ENCODE data around the gene LBHD1.
"Not testable (repeated sequence)": the region's sequence is repeated elsewhere in the genome, so short reads cannot be mapped to it uniquely, and the experiment has no call there.

Gene LBHD1
- total RNA-seq: 15.5 to 28.6 (median 21.5) reads per million in 4 experiments

- peak; percentile 65 for DNase-seq
Observed at GRCh38 chr11:62671608-62672389, at the start of gene LBHD1, which contains the start of gene UQCC3. TSS of gene LBHD1 (minus strand) at chr11:62672267. CDS start at chr11:62670031, 2,236 bp downstream. TSS of gene UQCC3 (plus strand) at chr11:62671673. CDS start at chr11:62671746, 73 bp downstream.

- DNase-seq: no peak
Observed at GRCh38 chr11:62719302-62719978, 47.4 kb upstream of the LBHD1 start.

DNA sequence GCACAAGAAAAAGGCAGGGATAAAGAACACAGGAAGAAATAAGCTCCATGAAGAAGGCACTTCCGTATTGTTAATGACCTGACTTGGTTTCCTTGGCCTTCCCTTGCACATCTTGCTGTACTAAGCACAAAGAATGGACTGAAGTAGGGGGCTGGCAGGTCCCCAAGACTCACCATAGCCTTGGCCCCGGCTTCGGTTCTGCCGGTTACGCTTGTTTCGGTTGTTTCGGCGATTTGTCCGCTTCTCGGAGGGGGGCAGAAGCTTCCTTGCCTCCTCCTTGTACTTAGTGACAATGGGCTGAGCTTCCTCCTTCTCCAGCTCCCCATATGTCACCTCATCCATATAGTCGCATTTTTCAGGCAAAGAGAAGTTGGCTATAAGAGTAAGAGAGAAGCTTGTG, 44.7 kb upstream of the LBHD1 start:
- no peak for DNase-seq

- DNase-seq: no peak
Observed at GRCh38 chr11:62716206-62716605, 44.1 kb upstream of the LBHD1 start.

- DNase-seq: no peak
Observed at GRCh38 chr11:62715150-62716130, 43.4 kb upstream of the LBHD1 start.

GRCh38 chr11:62713343-62713742, 41.3 kb upstream of the LBHD1 start:
- no peak for DNase-seq

DNA sequence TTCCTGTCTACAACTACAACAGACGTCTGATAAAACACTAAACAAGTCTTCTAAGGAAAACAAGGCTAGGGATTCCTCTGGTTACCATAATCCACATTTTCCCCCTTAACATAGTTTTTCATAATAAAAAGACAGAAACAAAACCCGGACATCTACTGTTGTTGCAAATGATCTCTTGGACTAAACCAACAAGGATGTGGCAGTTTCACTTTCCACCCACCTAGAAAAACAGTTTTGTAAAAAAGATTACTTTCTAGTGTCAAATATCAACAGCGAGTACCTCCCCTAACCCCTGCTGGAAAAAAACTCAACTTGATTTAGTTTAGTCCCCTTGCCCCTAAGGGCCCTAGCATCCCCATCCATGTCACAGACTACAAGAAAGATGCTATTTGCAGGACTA, 40.8 kb upstream of the LBHD1 start:
- no peak for DNase-seq

DNA sequence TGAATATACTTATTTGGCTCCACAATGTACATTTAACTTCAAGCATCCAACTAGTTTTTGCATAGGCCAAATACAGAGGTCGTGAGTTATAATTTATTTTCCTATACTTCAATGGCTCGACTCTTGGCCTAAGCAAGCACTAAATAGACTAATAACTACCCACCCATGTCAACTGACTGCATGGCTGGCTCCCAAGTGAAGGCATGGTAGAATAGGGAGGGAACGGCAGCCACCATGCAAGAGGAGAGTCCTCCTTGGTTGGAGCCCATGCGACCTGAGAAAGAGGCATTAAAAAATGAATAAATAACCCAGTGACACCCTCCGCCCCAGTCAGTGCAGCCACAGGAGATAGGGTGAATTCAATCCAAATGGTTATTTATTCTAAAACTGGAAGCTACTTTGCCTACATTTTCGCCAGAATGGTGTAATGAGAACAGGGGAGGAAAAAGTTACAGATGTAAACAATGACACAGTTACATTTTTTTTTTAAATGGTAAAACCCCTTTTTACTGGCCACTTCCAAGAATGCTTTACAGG, 40.3 kb upstream of the LBHD1 start:
- no peak for DNase-seq

- no peak for DNase-seq
Observed at GRCh38 chr11:62710001-62710345, 37.9 kb upstream of the LBHD1 start.

DNA sequence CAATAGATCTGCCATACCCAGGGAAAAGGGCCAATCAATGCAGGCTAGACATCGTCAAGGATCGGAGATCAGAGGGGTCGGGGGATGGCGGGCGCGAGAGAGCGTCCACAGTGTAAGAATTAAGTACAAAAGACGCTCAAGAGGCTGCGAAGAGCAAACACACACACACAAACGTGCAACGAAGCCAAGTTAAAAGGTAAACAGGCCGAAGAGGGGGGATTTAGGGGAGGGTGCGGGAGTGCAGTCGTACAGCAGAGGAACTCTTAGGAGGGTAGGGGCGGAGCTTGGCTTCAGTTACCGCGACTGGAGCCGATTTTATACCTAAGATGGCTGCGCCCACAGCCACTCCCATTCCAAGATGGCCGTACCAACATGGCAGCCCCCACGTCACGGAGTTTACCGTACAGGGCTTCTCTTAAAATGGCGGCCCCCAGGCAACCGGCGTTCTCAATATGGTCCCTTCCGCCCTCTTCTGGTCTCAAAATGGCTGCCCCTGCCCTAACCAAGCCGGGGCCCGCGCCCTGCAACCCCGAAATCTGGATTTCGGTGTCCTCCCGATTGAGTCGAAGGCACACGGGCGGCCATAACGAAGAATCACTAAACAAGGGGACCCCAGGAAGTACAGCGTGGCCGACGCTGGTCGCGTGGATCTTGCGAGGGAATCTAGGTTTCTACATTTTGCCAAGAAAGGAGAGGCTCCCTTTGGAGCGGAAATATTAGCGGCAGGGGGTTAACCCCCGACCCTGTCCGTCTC, 37.4 kb upstream of the LBHD1 start:
- DNase-seq: peak; percentile 93

DNA sequence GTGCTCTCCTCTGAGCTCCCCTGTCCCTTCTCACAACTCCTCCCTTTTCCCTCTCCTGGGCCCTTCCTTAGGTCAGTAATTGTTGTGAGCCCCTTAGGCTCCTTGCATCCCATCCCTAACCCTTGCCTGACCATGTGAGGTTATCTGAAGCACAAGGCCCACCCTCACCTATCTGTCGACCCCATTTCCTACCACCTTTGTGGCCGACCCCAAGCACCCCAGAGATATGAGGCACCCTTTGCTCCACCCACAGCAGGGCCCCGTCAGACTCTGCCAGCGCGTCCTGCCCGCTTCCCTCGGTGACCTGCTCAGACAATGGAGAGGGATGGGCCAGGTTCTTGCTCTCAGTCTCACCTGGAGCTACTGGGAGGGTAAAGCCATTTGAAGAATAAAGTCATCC, 36.7 kb upstream of the LBHD1 start:
- peak; percentile 44 for DNase-seq

GRCh38 chr11:62708392-62708791, 36.3 kb upstream of the LBHD1 start:
- no peak for DNase-seq

GRCh38 chr11:62707277-62707861, 35.3 kb upstream of the LBHD1 start, which contains the start of the genes BSCL2 and GNG3:
TSS of gene BSCL2 (minus strand) at chr11:62707424. CDS start at chr11:62707195, 229 bp downstream.
TSS of gene GNG3 (plus strand) at chr11:62707676. CDS start at chr11:62708296, 620 bp downstream.
- DNase-seq: no peak

DNA sequence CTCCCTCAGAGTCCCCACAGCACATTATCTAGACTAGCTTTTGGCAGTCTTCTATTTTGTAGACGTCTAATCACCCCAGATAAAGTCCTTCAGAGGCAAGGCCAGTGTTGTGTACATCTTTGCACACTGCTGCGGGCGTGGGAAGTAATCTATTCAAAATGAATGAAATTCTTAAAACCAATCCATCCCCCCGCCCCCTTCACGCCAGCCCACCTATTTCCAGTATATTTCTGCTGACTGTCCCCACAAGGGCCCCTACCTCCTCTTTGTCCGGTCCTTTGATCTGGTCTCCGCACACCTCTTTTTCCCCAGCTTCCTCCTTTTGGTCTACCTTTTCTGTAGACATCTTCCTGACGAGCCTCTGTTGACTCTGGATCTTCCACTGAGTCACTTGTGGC, 34.8 kb upstream of the LBHD1 start:
- no peak for DNase-seq

- peak; percentile 94 for DNase-seq
Observed at GRCh38 chr11:62705880-62706849, 34.1 kb upstream of the LBHD1 start.

DNA sequence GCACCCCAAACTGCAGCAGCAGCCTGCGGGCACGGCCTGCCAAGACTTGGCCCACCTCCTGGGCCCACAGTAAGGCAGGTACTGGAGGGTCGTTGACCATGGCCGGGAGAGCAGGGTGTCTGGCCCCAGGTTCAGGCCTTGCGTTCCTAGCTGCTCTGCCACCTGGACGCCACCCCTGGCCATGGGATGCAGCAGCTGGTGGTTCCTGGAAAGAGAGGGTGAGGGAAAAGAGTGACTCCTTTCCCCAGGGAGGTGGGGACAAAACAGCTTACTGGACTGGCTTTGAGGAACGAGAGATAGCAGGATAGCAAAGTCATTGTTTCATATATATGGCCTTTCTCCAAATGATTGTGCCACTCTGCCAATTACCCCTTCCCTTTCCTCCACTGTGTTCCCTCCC, 33.3 kb upstream of the LBHD1 start:
- DNase-seq: no peak

GRCh38 chr11:62703921-62704320, 31.9 kb upstream of the LBHD1 start:
- not testable (repeated sequence) for DNase-seq

DNA sequence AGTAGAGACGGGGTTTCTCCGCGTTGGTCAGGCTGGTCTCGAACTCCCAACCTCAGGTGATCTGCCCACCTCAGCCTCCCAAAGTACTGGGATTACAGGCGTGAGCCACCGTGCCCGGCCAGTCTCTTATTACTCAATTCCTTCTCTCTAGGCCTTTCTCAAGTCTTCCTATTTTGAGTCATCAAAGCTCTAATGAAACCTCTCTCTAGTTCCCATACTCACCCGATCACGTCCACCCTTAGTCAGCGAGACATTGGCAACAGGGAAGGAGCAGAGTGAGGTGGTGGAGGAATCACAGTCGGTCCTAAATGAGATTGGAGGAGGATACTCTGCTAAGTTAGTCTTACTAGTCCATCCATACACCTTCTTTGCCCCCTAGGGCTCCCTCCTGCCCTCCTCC, 30.2 kb upstream of the LBHD1 start:
- no peak for DNase-seq

GRCh38 chr11:62694455-62695167, 22.5 kb upstream of the LBHD1 start:
- peak; percentile 62 for DNase-seq

Data from effector CD8-positive, alpha-beta T cell (primary cell).